H7 (cell line): ENCODE results near the gene GUCY2C. TPM values are rescaled to one million over a fixed set of nuclear protein-coding genes. Genes with fewer than 3 reads are reported as not detected.

Source experiments
- total RNA-seq: library from RNA; depleted of rRNA; stranded (reverse); fragments of >200 nt; shearing (Covaris generic); gene quantifications from 2 replicates; pipeline ENCODE4 v1.2.3, GENCODE V29; 2014; rRNA removed

Gene GUCY2C
- total RNA-seq, 1 experiment from 2014 or later: 1.1 TPM

Other genes with a start within 250 kb of the GUCY2C start
- gene PLBD1, start 128.7 kb downstream of the GUCY2C start, total RNA-seq: 42.1 and 43.8 TPM in 2 replicates
- gene WBP11, start 106.9 kb upstream of the GUCY2C start, total RNA-seq: 31.7 and 33.8 TPM in 2 replicates
- 1.7 and 3.0 TPM in 2 replicates for gene C12orf60, start 107.1 kb upstream of the GUCY2C start, total RNA-seq
- gene SMCO3, start 117.6 kb upstream of the GUCY2C start, total RNA-seq: not detected in 2 replicates
- not detected in 2 replicates for gene ART4, start 146.9 kb upstream of the GUCY2C start, total RNA-seq
- gene MGP, start 189.3 kb upstream of the GUCY2C start, total RNA-seq: not detected in 2 replicates
- not detected in 2 replicates for gene ERP27, start 241.9 kb upstream of the GUCY2C start, total RNA-seq